Keratinocyte (primary cell): Measurements from ENCODE around the gene CCNL2. TPM values are rescaled to one million over a fixed set of nuclear protein-coding genes. Genes with fewer than 3 reads are reported as not detected.
"Not testable (repeated sequence)": the region's sequence is repeated elsewhere in the genome, so short reads cannot be mapped to it uniquely, and the experiment has no call there.

ENCODE experiments used
- DNase-seq: peaks from one replicate; pipeline ENCODE4 v3.0.0-alpha.2; 2011; ENCODE audit warnings: low read depth, missing footprints, low spot score
- FAIRE-seq: peaks from 2 replicates; lab custom pipeline; 2011; peaks lifted over from hg19 to GRCh38; lab: Jason Lieb, UNC
- H2AFZ ChIP-seq: 2 replicates; pipeline ENCODE4 v1.6.0; 2012; ENCODE audit warnings: low read length, control low read depth, inconsistent platforms; ENCODE audit not compliant: control insufficient read depth
- H3K27ac ChIP-seq: 2 replicates; pipeline ENCODE4 v1.5.1; 2011; ENCODE audit warnings: low read length; ENCODE audit not compliant: control insufficient read depth, insufficient read depth
- H3K27me3 ChIP-seq: 3 replicates; pipeline ENCODE4 v1.6.0; 2011; ENCODE audit warnings: low read length; ENCODE audit not compliant: control insufficient read depth, insufficient read depth; ENCODE audit errors: extremely low read depth
- H3K36me3 ChIP-seq, 2 experiments: 2 replicates in 1 of 2; 3 replicates in 1 of 2; pipeline ENCODE4 v1.5.1; 2011; ENCODE audit warnings: low read length in 2 of 2, mild to moderate bottlenecking in 1 of 2; ENCODE audit not compliant: control insufficient read depth in 2 of 2, insufficient read depth in 2 of 2; ENCODE audit errors: extremely low read depth in 1 of 2
- H3K4me1 ChIP-seq: 3 replicates; pipeline ENCODE4 v1.5.1; 2011; ENCODE audit warnings: low read length; ENCODE audit not compliant: control insufficient read depth, insufficient read depth; ENCODE audit errors: extremely low read depth
- H3K4me2 ChIP-seq: 3 replicates; pipeline ENCODE4 v1.6.0; 2011; ENCODE audit warnings: low read depth, low read length; ENCODE audit not compliant: control insufficient read depth, insufficient read depth; ENCODE audit errors: extremely low read depth
- H3K4me3 ChIP-seq, 3 experiments: fragments of 200-600 bp in 1 of 3; sonication (generic) in 1 of 3; 2 replicates in 2 of 3; 3 replicates in 1 of 3; pipeline ENCODE4 v1.5.1; 2011 to 2016; ENCODE audit warnings: low read length in 3 of 3, mild to moderate bottlenecking in 3 of 3, control low read depth in 2 of 3, inconsistent platforms in 1 of 3, low read depth in 1 of 3, mixed read lengths in 1 of 3, mixed run types in 1 of 3, moderate library complexity in 1 of 3; ENCODE audit not compliant: control insufficient read depth in 2 of 3, insufficient read depth in 2 of 3; ENCODE audit errors: extremely low read depth in 1 of 3
- H3K79me2 ChIP-seq: 2 replicates; pipeline ENCODE4 v1.6.0; 2012; ENCODE audit warnings: low read length; ENCODE audit not compliant: control insufficient read depth, insufficient read depth
- H3K9ac ChIP-seq: 3 replicates; pipeline ENCODE4 v1.6.0; 2011; ENCODE audit warnings: low read length; ENCODE audit not compliant: control insufficient read depth, insufficient read depth; ENCODE audit errors: extremely low read depth
- H3K9me1 ChIP-seq: 3 replicates; pipeline ENCODE4 v1.6.0; 2011; ENCODE audit warnings: low read length; ENCODE audit not compliant: control insufficient read depth, insufficient read depth; ENCODE audit errors: extremely low read depth
- H3K9me3 ChIP-seq: 2 replicates; pipeline ENCODE4 v1.5.1; 2012; ENCODE audit warnings: low read depth, low read length; ENCODE audit not compliant: control insufficient read depth
- H4K20me1 ChIP-seq: 3 replicates; pipeline ENCODE4 v1.6.0; 2011; ENCODE audit warnings: low read length; ENCODE audit not compliant: control insufficient read depth, insufficient read depth; ENCODE audit errors: extremely low read depth
- EZH2 ChIP-seq: IDR thresholded peaks from one replicate; pipeline ENCODE4 v1.6.1; 2012; ENCODE audit warnings: inconsistent platforms, mild to moderate bottlenecking, low read length, moderate library complexity
- dilution Hi-C: fragments of 300-500 bp; cut with MboI; formaldehyde crosslinking; loops from one replicate; pipeline ENCODE4 v1.7.0; 2020; ENCODE audit warnings: low sequenced_read_pairs; ENCODE audit not compliant: extremely low pct_ligation_motif_present
- polyA plus RNA-seq, 5 experiments: library from polyadenylated mRNA; depleted of rRNA in 3 of 5; stranded (reverse) in 3 of 5; stranded (forward) in 1 of 5; unstranded in 1 of 5; fragments of >200 nt; gene quantifications; 1 replicate in 1 of 5; 2 replicates in 3 of 5; 3 replicates in 1 of 5; pipeline versions ENCODE4 v1.2.1 to v1.2.3, GENCODE V29; 2011 to 2012; ENCODE audit warnings: missing spikeins in 2 of 5, low read depth in 1 of 5, low replicate concordance in 1 of 5
- TF ChIP-seq, protein P1 (sequence below), 3 experiments: IDR thresholded peaks in 1 of 3; conservative IDR thresholded peaks in 1 of 3; optimal IDR thresholded peaks in 1 of 3; 2 replicates in 2 of 3; 3 replicates in 1 of 3; pipeline versions ENCODE3 to v1.5.1; 2011; ENCODE audit warnings: low read length in 3 of 3, mild to moderate bottlenecking in 3 of 3, moderate library complexity in 2 of 3, control low read depth in 1 of 3, inconsistent platforms in 1 of 3; ENCODE audit not compliant: insufficient read depth in 2 of 3; ENCODE audit errors: extremely low read depth in 1 of 3

Gene CCNL2
- polyA plus RNA-seq, 1 donor (not counting 4 experiments of a cell fraction or from before 2014, with no cell fraction given) = 140 TPM

DNA sequence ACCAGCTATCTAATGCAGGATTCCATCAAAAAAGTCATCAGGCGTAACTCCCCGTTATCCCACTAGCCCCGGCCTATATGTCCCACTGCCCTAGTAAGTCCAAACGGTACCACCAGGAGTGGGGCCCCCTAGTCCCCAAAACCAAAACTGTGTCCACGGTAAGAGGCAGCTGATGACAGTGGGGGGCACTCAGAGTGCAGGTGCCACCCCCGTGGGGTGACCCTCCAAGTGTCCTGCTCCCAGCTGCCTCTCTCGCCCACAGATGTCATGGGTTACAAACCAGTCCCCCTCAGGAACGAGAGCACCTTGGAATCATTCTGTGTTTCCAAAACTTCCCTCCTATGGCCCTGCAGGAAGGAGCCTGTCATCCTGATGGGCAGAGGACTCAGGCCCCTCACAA lies 13.2 kb downstream of the CCNL2 start:
- Histone ChIP-seq H3K9me1 (no peaks in the 10 kb centered on the region), H3K9me3 (no peaks in the 10 kb centered on the region), H3K36me3 (peaks cover 39 to 54% of the 10 kb centered on the region in 2 experiments), H3K27ac (no peak overlapping the region), H2AFZ (no peak overlapping the region), H3K9ac (no peak overlapping the region), H3K4me3 (no peak overlapping the region), H3K4me1 (no peaks in the 10 kb centered on the region), H3K79me2 (peaks cover 13% of the 10 kb centered on the region), H4K20me1 (no peaks in the 10 kb centered on the region), H3K27me3 (no peaks in the 10 kb centered on the region), H3K4me2 (no peak overlapping the region)
- dilution Hi-C loops = no loop called here
- TF ChIP-seq EZH2 = no peak
- TF ChIP-seq, protein P1, sequence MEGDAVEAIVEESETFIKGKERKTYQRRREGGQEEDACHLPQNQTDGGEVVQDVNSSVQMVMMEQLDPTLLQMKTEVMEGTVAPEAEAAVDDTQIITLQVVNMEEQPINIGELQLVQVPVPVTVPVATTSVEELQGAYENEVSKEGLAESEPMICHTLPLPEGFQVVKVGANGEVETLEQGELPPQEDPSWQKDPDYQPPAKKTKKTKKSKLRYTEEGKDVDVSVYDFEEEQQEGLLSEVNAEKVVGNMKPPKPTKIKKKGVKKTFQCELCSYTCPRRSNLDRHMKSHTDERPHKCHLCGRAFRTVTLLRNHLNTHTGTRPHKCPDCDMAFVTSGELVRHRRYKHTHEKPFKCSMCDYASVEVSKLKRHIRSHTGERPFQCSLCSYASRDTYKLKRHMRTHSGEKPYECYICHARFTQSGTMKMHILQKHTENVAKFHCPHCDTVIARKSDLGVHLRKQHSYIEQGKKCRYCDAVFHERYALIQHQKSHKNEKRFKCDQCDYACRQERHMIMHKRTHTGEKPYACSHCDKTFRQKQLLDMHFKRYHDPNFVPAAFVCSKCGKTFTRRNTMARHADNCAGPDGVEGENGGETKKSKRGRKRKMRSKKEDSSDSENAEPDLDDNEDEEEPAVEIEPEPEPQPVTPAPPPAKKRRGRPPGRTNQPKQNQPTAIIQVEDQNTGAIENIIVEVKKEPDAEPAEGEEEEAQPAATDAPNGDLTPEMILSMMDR (optimal IDR thresholded peaks at IDR 0.05 in 1 of 3, IDR thresholded peaks at IDR 0.05 in 1 of 3, conservative IDR thresholded peaks at IDR 0.05 in 1 of 3; ENCODE audit: extremely low read depth in 1 of 3, insufficient read depth in 2 of 3, low read length in 3 of 3) = no peak
- FAIRE-seq = no peak
- no peak for DNase-seq

DNA sequence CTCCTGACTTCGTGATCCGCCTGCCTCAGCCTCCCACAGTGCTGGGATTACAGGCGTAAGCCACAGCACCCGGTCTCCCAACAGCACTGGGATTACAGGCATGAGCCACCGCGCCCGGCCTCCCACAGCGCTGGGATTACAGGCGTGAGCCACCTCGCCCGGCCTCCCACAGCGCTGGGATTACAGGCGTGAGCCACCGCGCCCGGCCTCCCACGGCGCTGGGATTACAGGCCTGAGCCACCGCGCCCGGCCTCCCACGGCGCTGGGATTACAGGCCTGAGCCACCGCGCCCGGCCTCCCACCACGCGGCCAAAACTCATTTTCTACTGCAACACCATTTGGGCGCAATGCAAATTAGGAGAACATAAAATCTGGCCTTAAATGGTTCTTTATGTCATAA lies 13.8 kb downstream of the CCNL2 start:
- H3K27ac ChIP-seq, H3K9me3 ChIP-seq, H2AFZ ChIP-seq, DNase-seq, H4K20me1 ChIP-seq, H3K9ac ChIP-seq, dilution Hi-C loops, H3K9me1 ChIP-seq, H3K4me2 ChIP-seq, H3K27me3 ChIP-seq, H3K4me3 ChIP-seq, H3K4me1 ChIP-seq, FAIRE-seq: not testable (repeated sequence)
- Histone ChIP-seq H3K79me2 (peaks cover 13% of the 10 kb centered on the region), H3K36me3 (peaks cover 34 to 52% of the 10 kb centered on the region in 2 experiments)

GRCh38 chr1:1381294-1381693 lies 17.8 kb downstream of the CCNL2 start:
- no peaks in the 10 kb centered on the region for H3K4me1 ChIP-seq
- no peaks in the 10 kb centered on the region for H3K27me3 ChIP-seq
- no peak overlapping the region for H3K4me2 ChIP-seq
- no peak overlapping the region for H3K27ac ChIP-seq
- no peak for FAIRE-seq
- no peak overlapping the region for H2AFZ ChIP-seq
- TF ChIP-seq, protein P1 (optimal IDR thresholded peaks at IDR 0.05 in 1 of 3, IDR thresholded peaks at IDR 0.05 in 1 of 3, conservative IDR thresholded peaks at IDR 0.05 in 1 of 3; ENCODE audit: extremely low read depth in 1 of 3, insufficient read depth in 2 of 3, low read length in 3 of 3) = no peak
- no peak for TF ChIP-seq EZH2
- no peak overlapping the region for H3K9ac ChIP-seq
- H3K36me3 ChIP-seq = peaks cover 7 to 24% of the 10 kb centered on the region in 2 experiments
- no peaks in the 10 kb centered on the region for H3K9me3 ChIP-seq
- DNase-seq = no peak
- no peak overlapping the region for H3K4me3 ChIP-seq
- H4K20me1 ChIP-seq = no peaks in the 10 kb centered on the region
- dilution Hi-C loops = no loop called here
- H3K9me1 ChIP-seq = no peaks in the 10 kb centered on the region
- peaks cover 8% of the 10 kb centered on the region for H3K79me2 ChIP-seq
